GM19328 (cell line): ENCODE results near the gene OARD1.

ENCODE experiments used
- ATAC-seq: cut with Tn5 transposase; IDR thresholded peaks from one replicate; pipeline ENCODE4 v1.9.1; 2021; ENCODE audit warnings: mild to moderate bottlenecking, moderate library complexity; ENCODE audit not compliant: unreplicated experiment

Gene OARD1

DNA sequence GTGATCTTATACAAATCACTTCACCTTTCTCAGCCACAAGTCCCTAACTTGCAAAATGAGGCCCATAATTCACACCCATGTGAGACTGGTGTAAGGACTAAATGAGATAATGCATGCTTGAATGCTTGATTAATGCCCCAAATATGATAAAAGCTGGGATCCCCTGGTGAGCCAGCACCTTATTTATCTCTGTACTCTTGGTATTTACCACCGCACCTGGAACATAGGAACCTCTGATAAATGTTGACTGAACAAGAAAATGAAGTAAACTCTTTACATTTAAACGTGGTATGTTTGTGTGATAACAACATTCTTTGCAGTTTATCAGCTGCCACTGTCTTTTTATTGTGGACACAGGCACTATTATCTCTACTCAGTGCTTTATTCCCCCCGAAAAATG, 21.6 kb downstream of the OARD1 start:
- no peak for ATAC-seq

DNA sequence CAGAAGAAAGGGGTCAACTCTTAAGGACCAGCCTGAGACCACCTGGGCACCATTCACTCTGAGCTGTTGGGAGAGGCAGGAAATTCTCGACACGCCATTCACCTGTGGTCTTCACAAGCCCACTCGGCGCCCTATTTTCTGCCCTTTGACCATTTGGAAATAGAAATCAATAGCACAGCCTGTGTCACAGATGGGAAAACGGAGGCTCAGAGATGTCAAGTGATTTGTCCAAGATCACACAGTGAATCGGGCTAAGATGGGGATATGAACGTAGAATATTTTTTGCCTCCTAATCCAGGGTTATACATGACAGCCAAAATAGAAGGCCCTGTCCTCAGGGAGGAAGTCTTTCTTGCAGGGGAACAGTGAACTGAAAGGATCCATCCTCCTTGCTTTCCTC, 22.2 kb downstream of the OARD1 start:
- no peak for ATAC-seq

DNA sequence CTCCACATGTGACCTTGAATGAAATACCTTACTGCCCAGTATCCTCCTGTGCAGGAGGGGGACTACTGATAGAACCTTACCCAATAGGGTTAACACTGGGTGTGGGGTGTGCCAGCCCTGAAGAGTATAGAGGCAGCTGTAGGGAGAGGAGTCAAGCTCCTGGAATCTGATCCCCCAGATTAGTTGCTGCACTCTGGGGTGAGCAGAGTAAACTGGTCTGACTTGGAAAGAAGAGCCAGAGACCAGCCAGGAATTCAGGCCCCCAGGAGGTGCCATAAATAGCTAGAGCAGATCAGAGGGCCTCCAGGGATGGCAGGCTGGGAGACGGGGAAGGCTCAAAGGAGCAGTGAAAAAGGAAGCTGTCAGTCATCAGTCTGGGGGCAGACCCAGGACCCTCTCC, 22.6 kb downstream of the OARD1 start:
- ATAC-seq, result no peak

DNA sequence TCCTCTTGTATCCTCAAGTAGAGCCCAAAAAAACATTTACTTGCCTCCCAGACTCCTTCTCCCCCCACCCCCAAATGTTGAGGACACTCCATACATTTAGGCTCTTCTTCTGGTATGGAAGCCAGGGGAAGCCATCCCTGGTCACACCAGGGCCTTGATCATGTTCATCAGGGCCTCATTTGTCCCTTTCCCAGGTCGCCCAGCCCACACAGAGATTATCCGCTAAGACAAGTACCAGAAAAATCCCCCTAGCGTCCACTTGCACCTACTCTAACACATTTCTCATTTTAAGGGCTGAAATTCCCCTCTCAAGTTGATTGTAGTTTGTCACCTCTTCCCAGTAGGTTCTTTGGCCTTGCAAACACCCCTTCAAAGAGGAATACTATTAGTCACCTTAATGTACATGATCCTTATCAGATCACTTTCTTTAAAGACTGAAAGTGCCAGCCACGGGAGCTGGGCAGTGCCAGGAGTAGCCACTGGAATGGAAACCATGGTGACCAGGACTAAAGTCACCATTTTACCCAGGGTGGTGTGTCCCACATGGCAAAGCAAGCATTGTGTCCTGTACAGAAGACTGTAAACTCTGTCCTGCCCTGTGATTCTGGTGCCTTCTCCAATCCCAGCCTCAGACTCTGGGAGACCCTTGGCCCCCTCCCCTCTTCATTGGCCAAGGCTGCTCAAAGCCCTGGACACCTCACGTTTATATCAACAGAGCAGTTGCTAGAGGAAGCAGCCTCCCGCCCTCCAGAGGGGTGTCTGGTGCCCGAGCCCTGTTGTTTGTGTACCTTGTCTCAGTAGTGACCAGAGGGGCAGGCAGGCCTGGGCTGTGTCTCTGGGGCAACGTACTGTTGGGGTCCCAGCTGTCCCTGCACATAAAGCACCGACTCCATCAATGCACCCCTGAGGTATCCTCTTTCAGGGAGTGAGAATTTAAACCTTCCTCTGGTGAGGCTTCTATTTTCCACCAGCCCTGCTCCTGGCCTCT, 24.1 kb downstream of the OARD1 start:
- ATAC-seq, result no peak

DNA sequence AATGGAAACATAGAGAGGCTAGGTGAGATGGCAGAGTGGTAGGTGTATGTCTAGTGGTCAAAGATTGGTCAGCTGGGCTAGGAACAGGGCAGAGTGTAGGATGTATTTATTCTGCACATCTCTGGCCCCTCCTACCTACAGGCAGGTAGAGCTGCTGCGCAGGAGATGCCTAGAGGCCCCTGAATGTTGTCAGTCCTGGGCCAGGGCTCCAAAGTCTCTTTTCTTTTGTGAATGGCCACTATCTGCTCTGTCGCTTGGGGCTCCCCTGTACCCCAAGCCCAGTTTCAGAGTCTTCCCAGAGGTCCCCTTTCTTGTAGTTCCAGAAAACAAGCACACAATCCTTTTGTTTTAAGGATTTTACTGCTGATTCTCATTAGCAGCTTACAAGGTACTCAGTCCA, 24.9 kb downstream of the OARD1 start:
- ATAC-seq, result no peak

DNA sequence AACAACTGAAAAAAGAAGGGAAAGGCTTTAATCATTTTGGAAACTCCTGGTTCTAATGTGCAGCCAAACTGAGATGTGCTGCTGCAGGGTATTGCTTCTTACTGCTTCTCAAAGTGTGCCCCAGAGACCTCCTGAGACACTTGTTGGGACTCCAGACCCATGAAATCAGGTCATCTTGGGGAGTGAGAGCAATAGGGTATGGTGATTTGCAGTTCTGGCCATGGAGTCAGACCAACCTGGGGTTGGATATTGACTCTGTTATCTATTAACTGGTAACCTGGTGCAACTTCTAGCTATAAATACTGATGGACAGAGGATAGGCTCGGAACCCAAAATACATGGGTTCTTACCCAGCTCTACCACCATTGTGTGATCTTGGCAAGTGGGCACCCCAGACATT, 26.1 kb downstream of the OARD1 start:
- no peak for ATAC-seq

DNA sequence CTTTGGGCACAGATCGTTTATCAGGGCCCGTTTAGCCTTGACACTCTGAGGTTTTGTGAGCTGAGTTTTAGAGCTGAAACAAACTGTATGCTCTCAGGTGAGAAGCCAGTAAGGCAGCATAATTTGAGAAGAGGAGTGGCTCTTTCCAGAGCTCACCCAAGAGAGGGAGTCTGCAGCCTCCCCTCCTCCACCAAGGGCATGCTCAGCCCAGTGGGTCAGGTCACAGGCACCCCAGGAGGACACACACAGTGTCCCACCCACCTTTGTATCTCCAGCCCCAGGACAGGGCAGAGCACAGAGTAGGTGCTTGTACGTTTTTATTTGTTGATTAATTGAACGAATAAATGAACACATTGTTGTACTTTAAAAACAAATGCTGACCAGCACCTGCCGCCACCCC, 26.5 kb downstream of the OARD1 start:
- ATAC-seq, result no peak

DNA sequence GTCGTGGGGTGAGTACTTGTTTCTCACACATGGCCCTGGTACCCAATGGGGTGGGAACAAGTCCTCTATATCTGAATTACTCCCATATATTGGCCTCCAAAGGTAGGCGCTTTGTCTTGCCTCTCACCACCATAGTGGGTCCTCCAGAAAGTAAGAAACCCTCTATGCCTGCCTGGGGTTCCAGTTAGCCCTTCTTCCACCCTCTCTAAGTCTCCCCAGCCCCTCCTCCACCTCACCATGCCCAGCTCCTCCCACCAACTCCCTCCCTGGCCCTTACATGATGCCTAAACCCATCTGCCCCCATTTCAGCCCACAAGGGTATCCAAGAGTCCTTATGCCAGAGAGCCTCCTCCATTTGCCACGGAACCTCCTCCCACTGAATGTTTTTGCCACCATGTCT, 29.0 kb downstream of the OARD1 start:
- no peak for ATAC-seq

DNA sequence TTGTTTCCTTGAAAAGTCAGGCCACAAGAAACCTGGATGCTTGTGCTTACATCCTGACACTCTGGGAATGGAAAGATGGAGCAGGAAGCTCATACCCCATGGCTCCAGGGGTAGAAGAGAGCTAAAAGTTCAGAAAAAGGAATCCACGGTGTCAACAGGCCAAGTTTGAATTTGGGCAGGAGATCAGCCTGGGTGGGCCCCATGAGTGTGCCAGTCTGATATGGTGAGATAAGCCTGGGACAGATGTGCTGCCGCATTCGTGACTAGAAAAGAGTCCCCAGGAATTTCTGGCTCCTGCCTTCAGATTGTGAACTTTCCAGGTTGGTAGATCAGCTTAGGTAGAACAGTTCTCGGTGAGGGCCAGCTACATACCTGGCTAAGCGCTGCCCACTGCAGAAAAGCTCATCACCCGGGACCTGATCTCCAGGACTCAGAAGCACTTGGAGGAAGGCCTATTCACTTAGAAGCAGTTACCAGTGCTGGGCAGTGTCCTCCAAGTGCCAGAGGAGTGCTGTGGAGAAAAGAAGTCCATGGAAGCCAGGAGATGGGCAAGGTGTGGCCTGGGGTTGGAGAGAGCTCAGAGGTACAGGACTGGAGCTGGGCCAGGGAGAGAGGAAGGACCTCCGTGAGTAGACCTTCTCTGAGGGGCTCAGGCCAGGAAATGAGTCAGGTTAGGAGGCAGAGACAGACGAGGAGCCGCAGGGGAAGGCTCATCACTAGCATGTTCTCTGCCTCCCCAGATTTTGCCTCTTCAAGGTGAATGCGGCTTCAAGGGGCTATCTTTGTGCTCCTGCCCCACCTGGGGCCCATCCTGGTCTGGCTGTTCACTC, 29.7 kb downstream of the OARD1 start, which contains the start of gene TSPO2:
Gene TSPO2, plus strand, starts transcription at position 242 of the 830 bp plus-strand sequence. Its CDS starts 519 bp downstream, at position 761.
- ATAC-seq, result no peak

DNA sequence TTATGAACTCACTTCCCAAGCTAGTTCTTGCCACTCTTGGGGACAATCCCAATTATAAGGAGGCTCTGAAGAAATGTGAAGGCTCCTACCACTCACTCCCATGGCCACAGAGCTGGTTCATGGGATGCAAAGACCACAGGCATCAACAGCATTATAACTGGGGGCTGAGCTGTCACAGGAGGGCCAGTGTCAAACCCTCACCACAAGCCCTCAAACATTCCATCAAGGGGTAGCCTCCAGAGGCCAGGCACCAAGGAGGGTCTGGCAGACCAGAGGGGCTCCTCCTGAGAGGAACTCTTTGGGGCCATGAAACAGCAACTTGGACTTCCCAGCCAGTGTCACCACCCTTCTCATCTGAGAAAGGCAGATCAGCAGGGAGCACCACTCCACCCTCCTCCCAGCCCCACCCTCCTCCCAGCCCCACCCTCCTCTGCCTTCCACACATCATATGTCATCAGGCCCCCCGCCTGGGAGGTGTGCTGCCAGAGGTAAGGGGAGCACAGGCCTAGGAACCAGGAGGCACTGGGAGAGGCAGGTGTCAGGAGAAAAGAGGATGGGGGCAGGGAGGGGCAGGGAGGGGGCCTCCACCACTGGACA, 31.1 kb downstream of the OARD1 start:
- ATAC-seq, result no peak

DNA sequence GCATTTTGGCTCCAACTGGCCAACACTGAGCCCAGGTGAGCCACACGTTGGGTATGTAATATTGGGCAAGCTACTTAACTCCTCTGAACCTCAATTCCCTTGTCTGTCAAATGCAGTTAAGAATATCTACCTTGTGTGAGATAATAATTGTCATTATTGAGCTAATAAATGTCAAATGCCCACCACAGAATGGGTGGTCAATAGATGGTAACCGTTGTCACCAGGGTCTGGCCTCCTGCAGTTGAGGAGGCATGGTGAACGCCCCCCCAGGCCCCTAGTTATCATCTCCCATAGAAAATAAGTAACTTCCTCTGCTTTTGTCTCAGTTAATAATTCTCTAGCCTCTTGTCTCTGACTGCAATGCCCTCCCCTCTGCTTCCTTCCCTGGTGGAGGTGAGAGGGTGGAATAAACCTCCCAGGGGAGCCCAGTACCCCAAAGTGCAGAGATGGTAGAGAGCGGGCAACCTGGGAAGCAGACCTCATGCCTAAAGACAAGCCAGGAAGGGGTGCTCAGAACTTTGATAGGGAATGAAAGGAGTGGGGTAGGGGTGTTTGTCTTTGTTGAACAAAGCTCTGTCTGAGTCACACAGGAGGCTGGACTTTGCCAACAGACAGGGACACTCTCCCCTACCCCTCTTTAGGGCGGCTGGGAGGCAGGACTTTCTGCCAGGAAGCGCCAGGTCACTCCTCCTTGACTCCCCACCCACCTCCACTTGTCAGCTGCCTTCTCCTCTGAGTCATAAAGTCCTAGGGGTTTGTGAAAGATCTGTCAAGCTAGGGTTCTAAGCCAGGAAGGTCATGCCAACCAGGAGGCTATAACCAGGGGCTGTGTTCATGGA, 31.8 kb downstream of the OARD1 start:
- no peak for ATAC-seq

DNA sequence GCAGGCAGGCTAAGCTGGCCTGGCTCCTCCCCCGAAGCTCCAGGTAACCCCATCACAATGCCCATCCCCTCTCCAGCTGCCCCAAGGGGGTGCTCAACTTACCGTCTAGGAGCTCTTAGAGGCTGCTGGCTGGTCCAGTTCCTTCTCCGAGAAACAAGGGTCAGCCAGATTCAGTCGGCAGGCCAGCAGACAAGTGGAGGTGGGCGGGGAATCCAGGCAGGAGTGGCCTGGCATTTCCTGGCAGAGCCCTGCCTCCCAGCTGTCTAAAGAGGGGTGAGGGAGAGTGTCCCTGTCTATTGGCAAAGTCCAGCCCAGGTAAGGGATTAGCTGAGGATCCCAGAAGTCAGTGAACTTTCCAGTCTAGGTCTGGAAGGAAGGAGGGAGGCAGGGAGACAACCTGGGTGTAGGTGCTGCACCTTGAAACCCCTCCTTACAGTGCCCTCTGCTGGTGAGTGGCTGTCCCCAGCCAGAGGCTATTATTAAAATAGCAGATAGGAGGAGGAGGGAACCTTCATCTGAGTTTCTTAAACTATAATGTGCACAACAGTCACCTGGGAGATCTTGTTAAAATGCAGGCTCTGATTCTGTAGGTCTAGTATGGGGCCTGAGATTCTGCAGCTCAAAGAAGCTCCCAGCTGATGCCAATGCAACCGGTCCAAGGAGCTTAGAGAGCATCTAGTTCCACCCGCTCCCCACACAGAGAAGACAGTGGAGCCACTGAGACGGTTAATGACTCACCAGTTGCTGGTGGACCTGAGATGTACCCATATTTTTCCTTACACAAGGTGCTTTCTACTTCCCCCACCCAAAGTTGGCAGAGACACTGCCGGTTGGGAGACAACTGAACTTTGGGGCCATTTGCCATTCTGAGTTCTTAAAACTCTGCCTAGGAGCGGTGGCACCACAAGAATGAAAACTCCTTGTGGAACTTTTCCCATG, 32.8 kb downstream of the OARD1 start, which contains the start of gene UNC5CL:
Gene UNC5CL, minus strand, starts transcription at position 162 of the 939 bp plus-strand sequence. CDS start 4,147 bp downstream, outside the sequence.
- ATAC-seq, result no peak

DNA sequence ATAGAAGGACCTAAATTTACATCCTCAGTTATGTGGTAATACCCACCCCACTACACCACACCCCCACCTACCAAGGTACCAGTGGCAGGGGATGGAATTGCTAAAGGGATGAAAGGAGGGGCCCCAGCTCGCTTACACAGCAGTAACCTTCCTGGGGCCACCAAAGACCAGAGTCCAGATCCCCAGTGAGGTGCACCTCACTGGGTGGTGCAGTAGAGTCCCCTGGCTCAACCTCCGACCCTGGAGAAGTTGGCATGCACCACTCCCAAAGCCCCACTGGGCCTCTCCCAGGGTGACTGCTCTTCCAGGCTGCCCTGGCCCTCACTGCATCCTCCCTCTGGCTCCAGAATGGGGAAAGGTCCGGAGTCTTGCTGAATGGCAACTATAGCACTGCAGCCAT, 34.0 kb downstream of the OARD1 start:
- no peak for ATAC-seq

DNA sequence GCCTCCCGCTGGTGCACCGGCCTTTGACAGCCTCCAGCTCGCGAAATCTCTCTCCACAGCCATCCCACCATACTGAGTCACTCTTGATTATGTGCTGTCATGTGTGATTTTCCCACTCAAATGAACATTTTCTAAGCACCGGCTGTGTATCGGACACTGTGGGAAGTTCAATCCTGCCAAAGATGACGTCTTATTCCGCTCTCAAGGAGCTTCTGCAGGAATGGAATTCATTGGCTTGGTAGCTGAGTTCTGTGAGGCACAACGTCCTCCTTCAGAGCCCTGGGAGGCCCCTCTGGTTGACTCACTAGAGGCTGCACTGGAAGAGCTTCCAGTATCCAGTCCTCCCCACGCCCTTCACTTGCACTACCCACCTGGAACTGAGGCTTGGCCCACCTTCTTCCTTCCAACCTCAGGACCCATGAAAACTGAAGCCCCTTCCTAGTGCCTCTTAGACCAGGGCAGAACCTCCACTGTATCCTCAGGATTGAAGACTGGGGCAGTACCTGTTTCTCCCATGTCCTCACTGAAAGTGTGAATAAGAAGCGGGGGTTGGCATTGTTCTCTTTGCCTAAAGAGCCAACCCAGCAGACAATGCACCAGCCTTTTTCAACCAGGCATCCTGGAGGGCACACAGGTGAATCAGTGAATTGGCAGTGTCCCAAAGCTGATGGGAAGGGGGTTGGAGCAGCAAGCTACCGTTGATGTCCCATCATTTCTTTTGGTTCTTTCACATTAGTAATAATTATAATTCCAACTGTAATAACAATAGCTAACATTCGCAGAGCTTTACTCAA, 34.9 kb downstream of the OARD1 start:
- ATAC-seq, result no peak

DNA sequence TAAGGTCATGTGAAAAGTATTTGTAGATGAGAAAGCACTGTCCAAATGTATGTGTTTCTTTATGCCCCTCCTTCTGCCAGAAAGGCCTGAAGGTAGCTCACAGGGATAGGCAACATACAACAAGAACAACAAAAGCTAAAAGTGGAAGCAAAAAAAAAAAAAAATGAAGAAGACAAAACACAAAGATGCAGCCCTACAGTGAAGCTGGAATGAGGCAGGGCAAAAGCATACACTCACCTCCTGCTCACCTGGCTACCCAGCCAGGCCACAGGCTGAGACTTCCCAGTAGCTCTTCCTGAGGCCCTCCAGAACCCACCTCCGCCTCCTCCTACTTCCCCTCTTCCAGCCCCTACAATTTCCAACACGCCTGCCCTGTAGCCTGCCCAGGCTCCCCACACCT, 35.6 kb downstream of the OARD1 start:
- no peak for ATAC-seq

DNA sequence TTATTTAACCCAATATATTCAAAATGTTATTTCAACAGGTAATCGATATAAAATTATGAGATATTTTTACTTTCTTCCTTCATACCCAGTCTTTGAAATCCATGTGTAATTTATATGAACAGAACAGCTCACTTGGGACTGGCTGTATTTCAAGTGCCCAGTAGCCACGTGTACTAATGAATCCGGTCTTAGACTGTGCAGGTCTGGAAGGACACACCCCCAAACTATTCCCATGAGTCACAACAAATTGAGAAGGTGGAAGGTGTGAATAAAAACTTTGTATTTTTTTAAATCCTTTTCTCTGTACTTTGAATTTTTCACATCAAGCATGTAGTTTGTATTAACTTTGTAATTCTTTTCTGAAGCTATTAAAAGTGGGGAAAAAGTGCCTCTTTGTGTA, 36.0 kb downstream of the OARD1 start:
- no peak for ATAC-seq

DNA sequence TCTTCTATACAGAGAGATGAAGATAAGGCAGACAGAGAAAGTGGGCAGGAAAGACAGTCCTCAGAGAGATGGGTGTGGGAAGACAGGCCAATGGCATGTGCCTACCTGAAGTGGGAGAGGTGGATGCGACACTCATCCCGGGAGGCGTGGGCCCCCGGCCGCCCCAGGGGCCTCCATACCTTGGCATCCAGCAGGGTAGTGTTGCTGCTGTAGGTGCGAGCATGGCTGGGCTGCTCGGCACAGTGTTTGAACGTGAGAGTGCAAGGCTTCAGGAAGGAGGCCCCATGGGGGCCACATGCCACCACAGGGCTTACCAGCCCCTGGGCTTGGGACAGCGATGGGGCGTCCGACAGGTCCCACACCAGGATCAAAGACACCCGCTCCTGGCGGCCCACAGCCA, 38.4 kb downstream of the OARD1 start:
- no peak for ATAC-seq

DNA sequence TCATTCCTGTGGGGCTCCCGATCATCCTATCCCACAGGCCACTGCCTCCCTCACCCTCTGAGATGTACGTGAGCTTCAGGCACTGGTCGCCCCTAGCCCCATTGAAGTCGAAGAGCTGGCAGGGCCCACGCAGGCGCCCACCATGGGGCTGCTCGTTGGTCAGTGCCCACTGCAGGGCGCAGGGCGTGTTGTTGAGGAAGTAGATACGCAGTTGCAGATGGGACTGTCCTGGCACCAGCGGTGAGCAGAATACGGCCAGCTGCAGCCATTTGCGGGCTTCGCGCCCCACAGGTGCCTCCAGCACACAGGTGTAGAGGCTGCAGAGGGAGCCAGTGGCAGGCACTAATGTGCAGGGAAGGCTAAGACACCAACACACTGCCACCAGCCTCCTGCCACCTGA, 39.3 kb downstream of the OARD1 start:
- no peak for ATAC-seq
